H7 (cell line): ENCODE data around the gene SLC5A3. TPM values are rescaled to one million over a fixed set of nuclear protein-coding genes. Genes with fewer than 3 reads are reported as not detected.

ENCODE experiments used
- DNase-seq: peaks from one replicate; pipeline ENCODE4 v3.0.0; 2012
- H3K27me3 ChIP-seq: 2 replicates; pipeline ENCODE4 v1.6.0; 2011; ENCODE audit warnings: mild to moderate bottlenecking, low read length; ENCODE audit not compliant: control insufficient read depth, insufficient read depth
- H3K36me3 ChIP-seq: replicated peaks from 2 replicates; pipeline ENCODE4 v1.5.1; 2011; ENCODE audit warnings: low read length; ENCODE audit not compliant: control insufficient read depth, insufficient read depth
- H3K4me3 ChIP-seq: 2 replicates; pipeline ENCODE4 v1.5.1; 2011; ENCODE audit warnings: low read depth, mild to moderate bottlenecking, control low read depth, low read length, moderate library complexity; ENCODE audit not compliant: insufficient read depth
- total RNA-seq: library from RNA; depleted of rRNA; stranded (reverse); fragments of >200 nt; shearing (Covaris generic); gene quantifications from 2 replicates; pipeline ENCODE4 v1.2.3, GENCODE V29; 2014; rRNA removed

SLC5A3 gene
- total RNA-seq, 1 experiment from 2014 or later = 7.2 TPM

DNA sequence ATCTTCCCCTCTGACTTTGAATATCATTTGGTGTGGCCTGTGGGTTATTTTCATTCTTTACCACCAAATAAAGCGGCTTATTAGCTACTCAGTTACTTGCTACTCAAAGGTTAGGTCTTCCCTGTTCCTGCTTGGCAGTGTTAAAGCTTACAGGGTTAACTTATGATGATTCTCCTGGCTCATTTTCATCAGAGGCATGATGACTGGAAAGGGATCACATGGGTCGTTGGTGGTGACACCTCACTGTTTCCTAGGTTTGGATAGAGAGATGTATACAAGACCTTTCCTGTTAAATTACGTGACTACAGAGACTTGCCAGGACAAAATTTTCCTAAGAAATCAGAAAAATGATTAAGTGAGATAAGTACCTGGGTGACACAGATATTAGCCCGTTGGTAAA is 27.4 kb downstream of the SLC5A3 start:
- Histone ChIP-seq H3K27me3 (no peaks in the 10 kb centered on the region), H3K36me3 (peaks cover 7% of the 10 kb centered on the region), H3K4me3 (no peak overlapping the region)
- DNase-seq = no peak

DNA sequence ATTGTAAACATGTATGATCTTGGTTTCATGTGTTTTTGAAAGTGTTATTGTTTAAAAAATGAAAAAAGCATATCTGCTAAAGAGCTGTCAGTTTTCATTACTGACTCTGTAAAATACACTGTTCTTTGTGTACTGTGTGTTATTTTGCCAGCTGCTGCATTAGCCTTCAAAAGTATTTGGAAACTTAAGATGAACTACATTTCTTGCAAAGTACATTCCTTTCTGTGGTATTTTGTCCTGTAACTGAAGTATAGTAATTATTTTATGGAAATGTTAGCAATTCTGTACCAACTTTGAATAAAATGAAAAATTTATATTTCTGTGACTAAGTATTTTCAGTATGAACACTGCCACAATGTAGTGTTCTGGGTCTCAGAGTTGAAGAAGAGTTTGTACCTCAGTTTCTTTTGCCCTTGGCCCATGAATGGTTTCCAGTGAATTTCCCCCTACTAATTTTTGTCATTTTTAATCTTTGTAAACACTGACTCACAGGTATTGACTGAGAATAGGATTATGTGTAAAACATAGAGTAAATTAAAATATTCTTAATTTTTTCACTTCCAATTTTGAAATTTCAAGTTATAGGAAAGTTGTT is 32.7 kb downstream of the SLC5A3 start:
- DNase-seq = no peak
- Histone ChIP-seq H3K4me3 (no peak overlapping the region), H3K27me3 (no peaks in the 10 kb centered on the region), H3K36me3 (no peaks in the 10 kb centered on the region)

DNA sequence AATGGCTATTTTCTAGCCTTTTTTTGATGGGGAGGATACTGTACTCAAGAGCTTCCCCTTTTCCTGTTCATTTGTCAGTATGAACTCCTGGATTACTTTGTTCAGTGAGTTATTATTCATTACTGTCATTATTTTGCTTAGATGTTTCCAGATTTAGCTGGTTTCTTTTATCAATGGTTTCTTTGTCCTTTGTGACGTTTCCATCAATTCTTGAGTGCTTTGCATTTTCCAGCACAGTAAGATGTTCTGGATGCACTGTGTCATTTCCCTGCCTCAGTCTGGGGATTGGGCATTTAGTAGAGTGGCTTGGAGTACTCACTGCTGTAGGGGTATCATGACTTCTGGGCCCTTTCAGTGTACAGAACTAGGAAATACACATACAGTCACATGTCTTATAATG is 34.2 kb downstream of the SLC5A3 start:
- no peak for DNase-seq
- no peaks in the 10 kb centered on the region for H3K36me3 ChIP-seq
- no peak overlapping the region for H3K4me3 ChIP-seq
- H3K27me3 ChIP-seq = no peaks in the 10 kb centered on the region

DNA sequence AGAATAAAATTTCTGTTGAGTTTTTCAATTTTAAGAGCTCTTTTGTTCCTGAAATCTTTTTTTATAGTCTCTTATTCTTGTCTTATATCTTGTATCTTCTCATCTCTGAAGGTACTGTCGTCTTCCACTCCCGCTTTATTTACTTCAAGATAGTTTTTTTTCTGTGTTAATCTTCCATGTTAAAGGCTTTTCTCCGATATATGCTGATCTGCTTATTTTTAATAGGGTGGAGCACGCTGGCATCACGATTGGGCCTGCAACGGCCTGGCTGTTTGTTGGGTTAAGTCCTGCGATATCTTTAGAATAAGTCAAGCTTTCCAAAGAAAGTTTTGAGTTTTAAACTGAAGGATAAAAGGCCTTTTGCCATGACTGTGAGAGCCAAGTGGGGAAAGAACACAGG is 35.7 kb downstream of the SLC5A3 start:
- no peaks in the 10 kb centered on the region for H3K27me3 ChIP-seq
- no peaks in the 10 kb centered on the region; the same call in 1 of the 2 replicates for H3K36me3 ChIP-seq
- H3K4me3 ChIP-seq = no peak overlapping the region
- DNase-seq = no peak

DNA sequence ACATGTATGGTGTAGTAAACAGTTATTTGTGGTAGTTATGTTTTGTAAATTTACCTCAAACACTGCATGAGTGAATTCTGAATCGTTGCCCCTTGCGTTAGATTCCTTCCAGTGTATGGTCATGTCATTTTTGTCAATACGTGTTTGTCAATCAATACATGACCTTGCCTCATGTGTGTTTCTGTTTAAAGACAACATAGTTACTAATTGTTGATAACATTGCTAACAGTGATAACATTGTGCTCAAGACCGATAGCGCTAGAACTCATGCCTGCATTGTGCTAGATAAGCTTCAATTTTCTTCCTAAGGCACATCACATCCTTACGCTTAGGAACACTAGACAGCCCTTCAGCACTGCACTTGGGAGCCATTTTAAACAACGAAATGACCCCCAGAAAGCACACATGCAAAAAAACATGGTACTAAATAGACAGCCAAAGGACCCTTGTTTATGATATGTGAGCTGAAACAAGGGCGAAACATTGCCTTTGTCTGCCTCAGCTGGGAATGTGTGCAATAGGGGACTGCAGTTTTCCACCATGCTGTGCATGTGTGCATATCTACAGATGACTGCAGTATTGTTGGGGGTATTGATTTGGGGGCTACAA is 37.3 kb downstream of the SLC5A3 start:
- H3K36me3 ChIP-seq = no peaks in the 10 kb centered on the region; the same call in 1 of the 2 replicates
- no peak overlapping the region for H3K4me3 ChIP-seq
- H3K27me3 ChIP-seq = no peaks in the 10 kb centered on the region
- no peak for DNase-seq

DNA sequence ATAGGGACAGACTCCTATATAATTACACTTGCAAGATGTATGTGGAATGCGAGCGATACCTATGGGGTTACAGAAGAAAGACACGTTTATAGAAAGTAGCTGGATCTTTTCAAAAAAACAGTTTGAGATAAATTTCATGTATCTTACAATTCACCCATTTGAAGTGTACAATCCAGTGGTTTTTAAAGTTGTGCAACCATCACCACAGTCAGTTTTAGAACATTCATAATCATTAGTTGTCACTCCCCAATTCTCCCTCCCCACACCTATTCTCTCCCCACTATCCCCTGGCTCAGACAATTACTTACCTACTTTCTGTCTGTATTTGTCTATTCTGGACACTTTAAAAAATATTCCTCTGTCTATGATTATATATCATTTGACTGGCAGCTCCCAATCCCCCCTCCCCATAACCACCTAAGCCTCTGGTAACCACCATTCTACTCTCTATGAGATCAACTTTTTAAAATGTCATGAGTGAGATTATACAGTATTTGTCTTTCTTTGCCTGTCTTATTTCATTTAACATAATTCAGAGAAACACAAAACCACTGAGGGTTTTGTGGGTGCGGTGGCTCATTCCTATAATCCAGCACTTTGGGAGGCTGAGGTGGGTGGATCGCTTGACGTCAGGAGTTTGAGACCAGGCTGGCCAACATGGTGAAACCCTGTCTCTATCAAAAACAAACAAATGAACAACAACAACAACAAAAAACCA is 39.1 kb downstream of the SLC5A3 start:
- Histone ChIP-seq H3K4me3 (no peak overlapping the region), H3K27me3 (no peaks in the 10 kb centered on the region)

DNA sequence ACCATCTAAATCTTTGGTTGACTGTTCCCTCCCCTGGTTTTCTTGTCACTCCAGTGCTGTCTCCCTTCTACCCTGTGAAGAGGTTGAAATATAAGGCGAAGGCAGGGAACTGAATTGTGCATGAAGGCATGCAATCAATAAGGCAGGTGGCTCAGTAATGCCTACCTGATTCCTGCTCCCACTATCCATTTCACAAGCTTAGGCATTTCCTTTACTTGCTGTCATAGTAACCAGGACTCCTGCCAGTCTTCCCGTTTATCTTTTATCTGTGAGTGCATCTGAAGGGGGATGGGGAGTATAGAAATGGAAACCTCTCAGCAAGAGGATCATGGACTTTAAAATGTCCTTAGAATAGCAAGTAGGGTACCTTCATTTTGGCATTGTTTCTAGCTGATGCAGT is 40.5 kb downstream of the SLC5A3 start:
- Histone ChIP-seq H3K36me3 (no peaks in the 10 kb centered on the region; the same call in 1 of the 2 replicates), H3K4me3 (no peak overlapping the region), H3K27me3 (no peaks in the 10 kb centered on the region)
- DNase-seq = no peak

More for the DNA sequence above, 39.1 kb downstream of the SLC5A3 start:
- H3K36me3 ChIP-seq = no peaks in the 10 kb centered on the region; the same call in 1 of the 2 replicates
- no peak for DNase-seq

DNA sequence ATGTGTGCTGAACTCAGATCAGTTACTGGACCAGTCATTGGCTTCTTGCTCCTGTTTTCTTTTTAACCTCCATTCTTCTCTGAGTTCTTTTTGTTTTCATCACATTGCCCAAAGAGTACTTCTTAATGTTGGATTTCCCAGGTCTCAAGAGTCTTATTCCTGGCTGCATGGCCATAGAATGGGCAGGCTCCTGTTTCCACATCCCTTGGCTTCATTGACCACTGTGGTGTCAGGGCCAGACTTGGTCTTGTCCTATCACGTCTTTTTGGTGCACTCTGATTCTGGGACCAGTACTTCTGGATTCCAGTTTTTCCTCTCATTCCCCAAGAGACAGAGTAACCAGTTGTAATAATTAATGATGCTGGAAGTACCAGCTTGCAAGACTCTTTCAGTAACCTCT is 41.8 kb downstream of the SLC5A3 start:
- H3K27me3 ChIP-seq = no peaks in the 10 kb centered on the region
- no peak for DNase-seq
- no peak overlapping the region for H3K4me3 ChIP-seq
- no peaks in the 10 kb centered on the region; the same call in 1 of the 2 replicates for H3K36me3 ChIP-seq

DNA sequence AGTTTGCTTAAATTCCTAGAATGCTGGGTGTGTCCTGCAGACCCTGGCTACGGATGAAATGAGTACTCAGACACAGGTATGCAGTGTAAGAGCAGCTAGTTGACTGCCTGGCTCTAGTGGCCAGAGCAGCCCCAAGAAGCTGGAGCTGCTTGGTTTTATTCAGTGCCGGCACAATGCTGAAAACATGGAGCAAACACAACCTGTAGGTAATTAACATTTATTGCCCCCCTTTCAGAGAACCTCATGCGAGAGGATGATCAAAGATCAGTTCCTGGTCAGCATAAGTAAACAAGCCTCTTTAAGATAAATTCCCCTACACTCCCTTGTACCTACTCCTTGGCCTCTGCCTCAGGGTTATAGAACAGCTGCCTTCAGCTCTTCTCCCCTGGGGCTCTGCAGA is 43.2 kb downstream of the SLC5A3 start:
- no peak overlapping the region for H3K4me3 ChIP-seq
- no peak for DNase-seq
- H3K27me3 ChIP-seq = no peaks in the 10 kb centered on the region
- no peaks in the 10 kb centered on the region; the same call in 1 of the 2 replicates for H3K36me3 ChIP-seq

DNA sequence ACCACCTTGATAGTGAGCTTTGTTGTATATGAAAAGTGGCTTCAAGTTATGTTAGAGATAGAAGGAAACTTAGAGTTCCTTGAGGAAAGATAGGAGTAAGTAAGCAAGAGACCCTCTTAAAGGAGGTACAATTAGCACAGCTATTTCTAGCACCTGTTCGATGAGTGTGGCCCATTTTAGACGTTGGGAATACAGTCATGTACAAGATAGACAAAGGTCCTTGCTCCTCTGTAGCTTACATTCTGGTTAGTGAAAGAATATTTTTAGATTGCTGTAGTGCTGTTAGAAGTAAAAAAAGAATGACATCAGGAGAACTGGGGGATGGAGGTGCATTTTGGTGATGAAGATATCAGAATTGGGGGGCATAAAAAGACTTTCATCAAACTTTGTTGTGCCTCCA is 47.5 kb downstream of the SLC5A3 start:
- no peaks in the 10 kb centered on the region; the same call in 1 of the 2 replicates for H3K36me3 ChIP-seq
- no peak for DNase-seq
- no peaks in the 10 kb centered on the region for H3K27me3 ChIP-seq
- no peak overlapping the region for H3K4me3 ChIP-seq

DNA sequence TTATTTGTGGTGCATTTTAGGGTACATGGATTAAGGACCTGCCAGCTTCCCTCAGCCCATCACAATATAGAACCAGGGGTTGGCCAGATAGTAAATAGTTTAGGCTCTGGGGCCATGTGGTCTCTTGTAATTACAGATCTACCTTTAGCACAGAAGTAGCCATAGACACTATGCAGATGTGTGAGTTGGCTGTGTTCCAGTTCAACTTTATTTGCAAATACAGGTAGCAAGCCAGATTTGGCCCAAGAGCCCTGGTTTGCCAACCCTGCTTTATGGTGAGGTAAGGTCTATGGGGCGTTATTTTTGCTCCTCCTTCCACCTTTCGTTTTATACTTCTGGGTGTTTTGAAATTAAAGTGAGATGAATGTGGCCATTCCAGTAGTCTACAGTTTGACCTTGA is 48.7 kb downstream of the SLC5A3 start:
- no peak overlapping the region for H3K4me3 ChIP-seq
- no peaks in the 10 kb centered on the region for H3K27me3 ChIP-seq
- H3K36me3 ChIP-seq = peaks cover 5% of the 10 kb centered on the region
- DNase-seq = no peak

Other genes with a start within 250 kb of the SLC5A3 start
- 229 and 244 TPM in 2 replicates for gene ATP5PO, start 157.8 kb upstream of the SLC5A3 start, total RNA-seq
- 37.2 and 39.9 TPM in 2 replicates for gene MRPS6, start within 50 bp of the SLC5A3 start, total RNA-seq